Heart left ventricle (tissue), 16 donors: ENCODE data around the gene SOBP. TPM values are rescaled to one million over a fixed set of nuclear protein-coding genes. Genes with fewer than 3 reads are reported as not detected.
A peak's percentile ranks its signal among the peaks of the same experiment; 100 is the strongest.

Experiments used
- ATAC-seq, 4 donors: fragments of 200-7000 bp; cut with Tn5 transposase; one replicate each; pipeline ENCODE4 v1.9.1; 2020 to 2022; ENCODE audit warnings: moderate library complexity in 4 of 4, mild to moderate bottlenecking in 3 of 4, moderate number of reproducible peaks in 1 of 4
- DNase-seq, 5 donors: peaks; one replicate each; pipeline ENCODE4 v3.0.0-alpha.2; 2020
- H3K27ac ChIP-seq, 12 donors: fragments of 200-600 bp; sonication (generic) in 4 of 12; one replicate each; pipeline versions ENCODE4 v1.5.0 to v1.8.0; 2016 to 2022; ENCODE audit warnings: mild to moderate bottlenecking in 2 of 12
- H3K27me3 ChIP-seq, 9 donors: fragments of 200-600 bp; sonication (generic) in 2 of 9; one replicate each; pipeline versions ENCODE4 v1.5.1 to v1.8.0; 2016 to 2022; ENCODE audit warnings: mild to moderate bottlenecking in 3 of 9
- H3K36me3 ChIP-seq, 9 donors: fragments of 200-600 bp; sonication (generic) in 2 of 9; one replicate each; pipeline versions ENCODE4 v1.5.0 to v1.8.0; 2018 to 2022; ENCODE audit warnings: mild to moderate bottlenecking in 2 of 9
- H3K4me1 ChIP-seq, 12 donors: fragments of 200-600 bp; sonication (generic) in 4 of 12; one replicate each; pipeline versions ENCODE4 v1.5.0 to v1.8.0; 2016 to 2022; ENCODE audit warnings: mild to moderate bottlenecking in 3 of 12
- H3K4me3 ChIP-seq, 12 donors: fragments of 200-600 bp; sonication (generic) in 4 of 12; one replicate each; pipeline versions ENCODE4 v1.5.0 to v1.8.0; 2017 to 2022; ENCODE audit warnings: mild to moderate bottlenecking in 9 of 12, moderate library complexity in 4 of 12
- H3K9me3 ChIP-seq, 12 donors: fragments of 200-600 bp; sonication (generic) in 4 of 12; one replicate each; pipeline versions ENCODE4 v1.5.0 to v1.8.0; 2016 to 2022; ENCODE audit warnings: mild to moderate bottlenecking in 1 of 12
- POLR2A ChIP-seq, 2 donors: fragments of 450-650 bp; IDR thresholded peaks; one replicate each; pipeline ENCODE4 v1.6.1; 2017; ENCODE audit warnings: antibody characterized with exemption in 2 of 2, mild to moderate bottlenecking in 2 of 2, moderate library complexity in 2 of 2
- WGBS, 4 donors: extraction: QIAGEN DNeasy Blood & Tissue Kit in 2 of 4; methylation state at CpG; one replicate each; pipeline versions ENCODE4 v1.1.5 to v1.1.7; 2013 to 2018; 5-methylcytosine and 5-hydroxymethylcytosine counted together
- intact Hi-C, 10 donors: fragments of 100-400 bp; cut with DNase I; formaldehyde crosslinking; loops; one replicate each; pipeline versions ENCODE4 v1.11.1 to v1.14.2; 2022
- polyA plus RNA-seq, 2 donors: library from polyadenylated mRNA; stranded (reverse); fragments of 200-250 nt; gene quantifications; one replicate each; pipeline ENCODE4 v1.2.3, GENCODE V29; 2013
- total RNA-seq, 9 donors: library from RNA; depleted of rRNA in 2 of 9; stranded (reverse); fragments of >200 nt in 2 of 9; fragmentation: NEBNext Ultra II Directional in 3 of 9; extraction: Animal tissue kit (Norgen Biotek cat#: 25700) in 3 of 9; gene quantifications; one replicate each; pipeline versions ENCODE4 v1.1.0 to v1.2.4, GENCODE V29; 2016 to 2023
- TF ChIP-seq, protein P1 (sequence below), 12 donors: fragments of 200-600 bp; sonication (generic) in 4 of 12; IDR thresholded peaks; one replicate each; pipeline versions ENCODE4 v1.5.0 to v1.8.0; 2018 to 2022; ENCODE audit warnings: antibody characterized with exemption in 12 of 12, mild to moderate bottlenecking in 5 of 12
- donor health status: ischemic (EF 13 %, LVEDD 7.1; RV severe dilation, severe dysfunction).
- donor health status: healthy with polysubstance abuse.
- donor health status: DM: no; HTN: yes; CAD: no.
- donor health status: DM: no; HTN: no; CAD: no.
- donor health status: ischemic (EF 25% LVEDD 6.9; RV normal size, moderate dysfunction).
- donor health status: ischemic (EF 25% LVEDD 5.7; RV mildly dilated, moderate dysfunction).
- donor health status: healthy.
- donor health status: DM: yes; HTN: yes; CAD: no.
- donor health status: ischemic (EF 35%, LVEDD 5.7; RV mildly dilated, moderate dysfunction).
- donor health status: nonischemic (EF 11% LVEDD 7.7; RV severe dilation, severe dysfunction).
- donor health status: DM: yes; HTN: yes; CAD: no.
- donor health status: PGD.
- donor health status: ischemic (EF 29% LVEDD 5.4; RV normal size, mild dysfunction).
- donor health status: nonischemic (EF 23%, LVEDD 6.1; RV moderate dilation, normal function).

The SOBP gene
- total and polyA plus RNA-seq, 11 donors, result 10.6 to 24.9 (median 16.4) TPM

DNA sequence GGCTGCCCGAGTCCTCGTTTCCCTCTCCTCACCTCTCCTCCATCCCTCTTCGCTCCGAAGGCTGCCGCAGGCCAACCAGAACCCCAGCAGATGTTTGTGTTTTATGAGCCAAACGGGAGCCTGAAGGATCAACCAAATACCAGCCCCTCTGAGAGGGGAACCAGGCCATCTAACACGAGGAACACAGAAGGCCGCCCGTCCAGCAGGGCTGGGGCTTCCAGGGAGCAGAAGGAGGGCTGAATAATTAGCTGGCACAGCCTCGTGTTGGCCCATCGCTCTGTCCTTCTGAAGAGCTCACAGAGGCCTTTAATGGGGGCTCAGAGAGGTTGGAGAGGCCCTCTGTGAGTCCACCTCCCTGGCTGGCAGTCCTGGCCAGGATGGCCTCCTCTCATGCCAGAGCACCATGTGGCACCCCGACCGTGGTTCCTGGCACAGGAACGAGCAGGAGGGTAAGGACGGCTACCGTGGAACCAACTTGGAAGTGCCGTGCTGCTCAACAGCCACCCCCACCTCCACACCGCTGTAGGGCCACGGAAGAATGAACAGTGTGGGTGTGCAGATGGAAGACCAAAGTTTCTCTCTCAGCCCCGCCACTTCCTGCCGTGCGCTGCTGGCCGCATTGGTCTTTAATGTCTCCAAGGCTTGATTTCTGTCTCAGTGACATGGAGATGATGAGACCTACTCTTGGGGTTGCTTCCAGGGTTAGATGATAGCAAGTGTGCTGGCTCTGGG, 179.0 kb downstream of the SOBP start:
- 86 to 91% (median 89%) methylated on average over 19 to 23 of the region's 23 CpGs for WGBS, 4 donors
- Histone ChIP-seq H3K27me3 (no peaks in the 10 kb centered on the region), H3K36me3 (no peaks in the 10 kb centered on the region), H3K4me1 (peaks cover 0 to 40% (median 14%) of the 10 kb centered on the region in 12 donors), H3K4me3 (no peak overlapping the region), H3K27ac (no peak overlapping the region), H3K9me3 (no peaks in the 10 kb centered on the region)
- TF ChIP-seq, protein P1, sequence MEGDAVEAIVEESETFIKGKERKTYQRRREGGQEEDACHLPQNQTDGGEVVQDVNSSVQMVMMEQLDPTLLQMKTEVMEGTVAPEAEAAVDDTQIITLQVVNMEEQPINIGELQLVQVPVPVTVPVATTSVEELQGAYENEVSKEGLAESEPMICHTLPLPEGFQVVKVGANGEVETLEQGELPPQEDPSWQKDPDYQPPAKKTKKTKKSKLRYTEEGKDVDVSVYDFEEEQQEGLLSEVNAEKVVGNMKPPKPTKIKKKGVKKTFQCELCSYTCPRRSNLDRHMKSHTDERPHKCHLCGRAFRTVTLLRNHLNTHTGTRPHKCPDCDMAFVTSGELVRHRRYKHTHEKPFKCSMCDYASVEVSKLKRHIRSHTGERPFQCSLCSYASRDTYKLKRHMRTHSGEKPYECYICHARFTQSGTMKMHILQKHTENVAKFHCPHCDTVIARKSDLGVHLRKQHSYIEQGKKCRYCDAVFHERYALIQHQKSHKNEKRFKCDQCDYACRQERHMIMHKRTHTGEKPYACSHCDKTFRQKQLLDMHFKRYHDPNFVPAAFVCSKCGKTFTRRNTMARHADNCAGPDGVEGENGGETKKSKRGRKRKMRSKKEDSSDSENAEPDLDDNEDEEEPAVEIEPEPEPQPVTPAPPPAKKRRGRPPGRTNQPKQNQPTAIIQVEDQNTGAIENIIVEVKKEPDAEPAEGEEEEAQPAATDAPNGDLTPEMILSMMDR (IDR thresholded peaks at IDR 0.05), result no peak
- no peak for TF ChIP-seq POLR2A (IDR thresholded peaks at IDR 0.05)
- no peak for DNase-seq
- intact Hi-C loops, result no loop called here
- no peak for ATAC-seq

DNA sequence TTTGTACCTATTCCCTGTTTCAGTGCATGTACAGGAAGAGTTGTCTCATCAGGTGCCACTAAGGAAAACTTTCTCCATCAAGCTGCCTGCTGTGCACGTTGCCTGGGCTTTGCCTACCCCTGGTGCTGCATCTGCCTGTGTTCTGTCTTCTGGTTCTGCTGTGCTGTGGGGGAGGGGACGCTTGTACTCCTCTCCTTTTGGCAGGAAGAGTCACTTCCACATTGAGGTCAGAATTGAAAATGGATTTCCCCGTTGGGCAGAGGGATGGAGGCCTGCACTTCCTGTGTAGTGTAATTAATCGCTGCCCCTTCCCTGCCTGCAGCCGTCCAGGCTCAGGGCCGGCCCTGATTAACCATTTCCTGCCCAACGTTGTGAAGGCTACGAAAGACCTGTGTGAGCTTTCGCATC, 180.9 kb downstream of the SOBP start:
- peaks cover 0 to 44% (median 20%) of the 10 kb centered on the region in 12 donors for H3K4me1 ChIP-seq
- DNase-seq (peak in 4 of 5 donors; percentile 65 to 86 (median 77)), ATAC-seq (peak; percentile 28 to 79 (median 63))
- H3K4me3 ChIP-seq, result peak overlapping the region in 1 of 12 donors; percentile 8
- TF ChIP-seq, protein P1 (IDR thresholded peaks at IDR 0.05), result no peak
- TF ChIP-seq POLR2A (IDR thresholded peaks at IDR 0.05), result no peak
- intact Hi-C loops, result loop anchor here in 5 of 10 donors (5.0 to 10.0 kb wide), 3 partner anchors 176 to 356 kb away; partner anchors contain the start of gene SOBP (in 3 of the 5)
- no peaks in the 10 kb centered on the region for H3K9me3 ChIP-seq
- peak overlapping the region in 3 of 12 donors; percentile 13 to 49 (median 42) for H3K27ac ChIP-seq
- H3K36me3 ChIP-seq, result no peaks in the 10 kb centered on the region
- H3K27me3 ChIP-seq, result no peaks in the 10 kb centered on the region
- WGBS, 4 donors, result 19 to 26% (median 20%) methylated on average over 9 of the region's 9 CpGs

DNA sequence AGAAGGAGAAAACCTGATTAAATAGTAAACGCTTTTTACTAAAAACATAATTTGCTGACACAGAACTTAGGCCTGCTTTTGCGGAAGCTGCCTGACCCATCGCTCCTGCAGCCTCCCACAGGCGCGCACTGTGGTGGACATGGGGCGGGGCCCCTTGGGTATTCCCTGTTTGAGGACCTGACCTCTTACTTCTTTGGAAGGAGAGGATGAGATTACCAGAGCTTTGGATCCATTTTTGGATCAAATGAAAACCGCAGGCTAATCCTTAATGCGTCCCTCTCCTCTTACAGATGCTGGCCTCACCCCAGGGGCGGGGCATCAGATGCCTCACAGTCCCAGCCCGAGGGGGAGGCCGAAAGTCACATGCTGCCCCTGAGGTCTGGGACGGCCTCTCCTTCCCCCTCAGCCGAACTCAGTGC, 183.2 kb downstream of the SOBP start:
- ATAC-seq, result peak; percentile 25 to 51 (median 32)

More for the DNA sequence above, 183.2 kb downstream of the SOBP start:
- H3K9me3 ChIP-seq, result no peaks in the 10 kb centered on the region
- H3K27ac ChIP-seq, result peak overlapping the region in 1 of 12 donors; percentile 4
- 71 to 84% (median 82%) methylated on average over 13 of the region's 13 CpGs for WGBS, 4 donors
- H3K4me3 ChIP-seq, result no peak overlapping the region
- TF ChIP-seq, protein P1 (IDR thresholded peaks at IDR 0.05), result no peak
- no peak for TF ChIP-seq POLR2A (IDR thresholded peaks at IDR 0.05)
- H3K27me3 ChIP-seq, result no peaks in the 10 kb centered on the region
- DNase-seq, result peak; percentile 55 to 81 (median 65)
- H3K36me3 ChIP-seq, result no peaks in the 10 kb centered on the region
- peaks cover 0 to 33% (median 16%) of the 10 kb centered on the region in 12 donors for H3K4me1 ChIP-seq
- intact Hi-C loops, result loop anchor here in 5 of 10 donors (5.0 to 10.0 kb wide), 3 partner anchors 178 to 358 kb away; partner anchors contain the start of gene SOBP (in 3 of the 5)
